Activated CD8-positive, alpha-beta T cell treated with anti-CD3 and anti-CD28 coated beads for 36 hours (primary cell): Measurements from ENCODE around the gene ARTN. TPM values are rescaled to one million over a fixed set of nuclear protein-coding genes. Genes with fewer than 3 reads are reported as not detected.

Experiments
- ATAC-seq: fragments of 200-7000 bp; cut with Tn5 transposase; one replicate; pipeline ENCODE4 v1.10.0; 2021; ENCODE audit warnings: mild to moderate bottlenecking, moderate library complexity
- CTCF ChIA-PET: fragments of 350-600 bp; sonication (Branson Sonifier 250); formaldehyde crosslinking; loops from one replicate; lab custom pipeline; 2021; ENCODE audit warnings: antibody characterized with exemption; lab: Charles Lee
- POLR2A ChIA-PET: fragments of 350-600 bp; sonication (Branson Sonifier 250); formaldehyde crosslinking; loops from one replicate; lab custom pipeline; 2021; ENCODE audit warnings: antibody characterized with exemption; lab: Charles Lee
- DNase-seq: peaks from one replicate; pipeline ENCODE4 v3.0.0-alpha.2; 2020
- H3K27ac Mint-ChIP-seq: one replicate; pipeline ENCODE4 v1.8.0; 2021; ENCODE audit warnings: mild to moderate bottlenecking, mixed read lengths
- H3K27me3 Mint-ChIP-seq: one replicate; pipeline ENCODE4 v1.8.0; 2021; ENCODE audit warnings: mixed read lengths
- H3K36me3 Mint-ChIP-seq: one replicate; pipeline ENCODE4 v1.8.0; 2021; ENCODE audit warnings: low read depth, mixed read lengths
- H3K4me1 Mint-ChIP-seq: one replicate; pipeline ENCODE4 v1.8.0; 2021; ENCODE audit warnings: low read depth, mixed read lengths
- H3K4me3 Mint-ChIP-seq: one replicate; pipeline ENCODE4 v1.8.0; 2021; ENCODE audit warnings: mild to moderate bottlenecking, moderate library complexity, mixed read lengths
- H3K9me3 Mint-ChIP-seq: one replicate; pipeline ENCODE4 v1.8.0; 2021; ENCODE audit warnings: mixed read lengths
- CTCF ChIP-seq: fragments of 200-600 bp; IDR thresholded peaks from one replicate; pipeline ENCODE4 v1.8.0; 2022; ENCODE audit warnings: antibody characterized with exemption, mild to moderate bottlenecking
- intact Hi-C: fragments of 100-400 bp; cut with micrococcal nuclease; formaldehyde crosslinking; loops from one replicate; pipeline ENCODE4 v1.10.0; 2022
- total RNA-seq, 2 experiments: library from RNA; stranded (reverse); gene quantifications; one replicate each; pipeline ENCODE4 v1.2.3, GENCODE V29; 2021

Gene ARTN
- total RNA-seq, 2 experiments from 2014 or later: 0.36 to 0.68 TPM

GRCh38 chr1:43930168-43930948 lies 3.2 kb upstream of the ARTN start:
- ChIA-PET CTCF (interaction anchor here (0.7 to 12.8 kb wide), 15 partner anchors 9 to 402 kb away, joined by 3 to 307 read pairs (median 4); partner anchors contain the start of gene IPO13), POLR2A (interaction anchor here (1.1 kb wide), 1 partner anchor 15 kb away, joined by 3 read pairs; no protein-coding TSS in a partner anchor)
- intact Hi-C loops: loop anchor here (5.0 kb wide), 1 partner anchor 403 kb away; no protein-coding TSS in a partner anchor
- peaks cover 4% of the 10 kb centered on the region for H3K36me3 Mint-ChIP-seq
- no peak overlapping the region for H3K27ac Mint-ChIP-seq
- TF ChIP-seq CTCF: peak; percentile 48
- ATAC-seq (no peak), DNase-seq (peak; percentile 49)
- no peaks in the 10 kb centered on the region for H3K9me3 Mint-ChIP-seq
- H3K4me1 Mint-ChIP-seq: peaks cover 19% of the 10 kb centered on the region
- no peak overlapping the region for H3K4me3 Mint-ChIP-seq
- H3K27me3 Mint-ChIP-seq: peaks cover 19% of the 10 kb centered on the region

GRCh38 chr1:43930949-43931275 lies 2.7 kb upstream of the ARTN start:
- Mint-ChIP-seq H3K27me3 (peaks cover 23% of the 10 kb centered on the region), H3K36me3 (peaks cover 1% of the 10 kb centered on the region), H3K27ac (no peak overlapping the region), H3K4me1 (peaks cover 22% of the 10 kb centered on the region), H3K9me3 (no peaks in the 10 kb centered on the region), H3K4me3 (no peak overlapping the region)
- TF ChIP-seq CTCF: no peak
- ChIA-PET CTCF (interaction anchor here (0.7 to 12.8 kb wide), 14 partner anchors 8 to 403 kb away, joined by 3 to 307 read pairs (median 4); partner anchors contain the start of gene IPO13), POLR2A (no interaction called here)
- intact Hi-C loops: loop anchor here (5.0 kb wide), 1 partner anchor 404 kb away; no protein-coding TSS in a partner anchor
- DNase-seq (no peak), ATAC-seq (no peak)

GRCh38 chr1:43931711-43932660 lies 1.6 kb upstream of the ARTN start:
- intact Hi-C loops: loop anchor here (5.0 kb wide), 1 partner anchor 405 kb away; no protein-coding TSS in a partner anchor

DNA sequence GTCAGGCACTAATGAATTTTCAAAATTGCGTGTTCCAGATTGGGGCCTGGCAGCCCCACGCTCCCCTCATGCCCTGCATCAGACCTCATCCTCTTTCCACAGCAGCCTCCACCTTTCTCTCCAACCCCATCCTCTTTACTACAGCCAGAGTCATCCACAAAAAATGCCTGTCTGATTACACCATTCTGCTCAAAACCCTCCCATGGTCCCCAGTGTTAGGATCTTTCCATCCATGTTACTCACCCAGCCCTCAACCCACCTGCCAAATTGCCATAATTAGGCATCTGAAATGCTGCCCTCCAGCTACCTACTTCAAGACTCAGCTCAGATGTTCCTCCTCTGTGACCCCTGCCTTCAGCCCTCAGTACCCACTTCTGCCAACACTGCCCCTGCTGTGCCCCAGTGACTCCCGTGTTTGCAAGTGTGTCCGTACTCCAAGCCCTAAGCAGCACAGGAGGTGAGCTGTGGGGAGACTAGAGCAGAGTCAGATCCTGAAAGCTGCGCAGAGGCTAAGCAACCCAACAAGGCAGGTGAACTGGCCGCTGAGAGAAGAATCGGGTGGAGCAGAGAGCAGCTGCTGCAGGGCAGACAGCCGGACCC lies 715 bp upstream of the ARTN start:
- peaks cover 25% of the 10 kb centered on the region for H3K27me3 Mint-ChIP-seq
- peaks cover 24% of the 10 kb centered on the region for H3K4me1 Mint-ChIP-seq
- ChIA-PET CTCF (interaction anchor here (1.0 to 12.8 kb wide), 7 partner anchors 11 to 403 kb away, joined by 3 to 307 read pairs (median 14); partner anchors contain the start of genes IPO13 and PTPRF), POLR2A (interaction anchor here (1.0 kb wide), 1 partner anchor 17 kb away, joined by 3 read pairs; no protein-coding TSS in a partner anchor)
- H3K9me3 Mint-ChIP-seq: no peaks in the 10 kb centered on the region
- DNase-seq (no peak), ATAC-seq (no peak)
- H3K36me3 Mint-ChIP-seq: no peaks in the 10 kb centered on the region
- H3K27ac Mint-ChIP-seq: no peak overlapping the region
- H3K4me3 Mint-ChIP-seq: peak overlapping the region; percentile 10
- intact Hi-C loops: loop anchor here (5.0 kb wide), 1 partner anchor 406 kb away; no protein-coding TSS in a partner anchor
- TF ChIP-seq CTCF: no peak

More at GRCh38 chr1:43931711-43932660, 1.6 kb upstream of the ARTN start:
- no peak overlapping the region for H3K4me3 Mint-ChIP-seq
- H3K4me1 Mint-ChIP-seq: peaks cover 24% of the 10 kb centered on the region
- ChIA-PET POLR2A (interaction anchor here (1.0 kb wide), 1 partner anchor 16 kb away, joined by 3 read pairs; no protein-coding TSS in a partner anchor), CTCF (interaction anchor here (1.7 to 12.8 kb wide), 6 partner anchors 14 to 402 kb away, joined by 5 to 307 read pairs (median 16); partner anchors contain the start of genes IPO13 and PTPRF)
- no peak for ATAC-seq
- no peaks in the 10 kb centered on the region for H3K9me3 Mint-ChIP-seq
- H3K36me3 Mint-ChIP-seq: no peaks in the 10 kb centered on the region
- DNase-seq: no peak
- no peak overlapping the region for H3K27ac Mint-ChIP-seq
- H3K27me3 Mint-ChIP-seq: peaks cover 25% of the 10 kb centered on the region
- TF ChIP-seq CTCF: no peak
